HG02571 (cell line): Measurements from ENCODE around the gene C6orf163.

ENCODE experiments used
- ATAC-seq: cut with Tn5 transposase; IDR thresholded peaks from one replicate; pipeline ENCODE4 v1.9.1; 2021; ENCODE audit warnings: mild to moderate bottlenecking, moderate library complexity; ENCODE audit not compliant: unreplicated experiment

C6orf163 gene

GRCh38 chr6:87407901-87408720 lies 63.5 kb downstream of the C6orf163 start, which contains the start of gene CFAP206:
TSS of gene CFAP206 (plus strand) at chr6:87407972. CDS start at chr6:87409840, 1,868 bp downstream.
- ATAC-seq, result peak; percentile 85

GRCh38 chr6:87408721-87409155 lies 64.1 kb downstream of the C6orf163 start:
- no peak for ATAC-seq
